ENCODE measurements around the gene TLCD3B.
"Not testable (repeated sequence)": the region's sequence is repeated elsewhere in the genome, so short reads cannot be mapped to it uniquely, and the experiment has no call there.

Gene TLCD3B

GRCh38 chr16:30025156-30025555, 5.9 kb downstream of the TLCD3B start:
- no peak for DNase-seq

- DNase-seq = no peak
These were observed 6.6 kb downstream of the TLCD3B start for GRCh38 chr16:30024451-30024850.

GRCh38 chr16:30023586-30023985, 7.5 kb downstream of the TLCD3B start:
- DNase-seq = no peak

- DNase-seq = no peak
These were observed 8.2 kb downstream of the TLCD3B start, which contains the start of gene C16orf92 for GRCh38 chr16:30022887-30023286. Gene C16orf92, plus strand, starts transcription at chr16:30023198. Its CDS starts 143 bp downstream, at chr16:30023341.

GRCh38 chr16:30018731-30019158, 12.3 kb downstream of the TLCD3B start:
- DNase-seq = no peak

DNA sequence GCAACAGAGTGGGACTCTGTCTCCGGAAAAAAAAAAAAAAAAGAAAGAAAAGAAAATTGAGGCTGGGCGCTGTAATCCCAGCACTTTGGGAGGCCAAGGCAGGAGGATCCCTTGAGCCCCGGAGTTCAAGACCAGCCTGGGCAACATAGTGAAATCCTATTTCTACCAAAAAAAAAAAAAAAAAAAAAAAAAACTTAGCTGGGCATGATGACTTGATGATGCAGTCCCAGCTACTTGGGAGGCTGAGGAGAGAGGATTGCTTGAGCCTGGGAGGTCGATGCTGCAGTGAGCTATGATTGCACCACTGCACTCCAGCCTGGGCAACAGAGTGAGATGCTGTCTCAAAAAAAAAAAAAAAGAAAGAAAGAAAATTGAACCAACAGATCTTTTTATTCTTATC, 13.1 kb downstream of the TLCD3B start:
- DNase-seq = not testable (repeated sequence)

- no peak for DNase-seq
These were observed 13.8 kb downstream of the TLCD3B start for GRCh38 chr16:30017277-30017656.

GRCh38 chr16:30016555-30017276, 14.4 kb downstream of the TLCD3B start:
- DNase-seq = no peak

GRCh38 chr16:30015450-30015849, 15.6 kb downstream of the TLCD3B start:
- DNase-seq = not testable (repeated sequence)

- DNase-seq = not testable (repeated sequence)
These were observed 18.5 kb downstream of the TLCD3B start for GRCh38 chr16:30012598-30012997.

DNA sequence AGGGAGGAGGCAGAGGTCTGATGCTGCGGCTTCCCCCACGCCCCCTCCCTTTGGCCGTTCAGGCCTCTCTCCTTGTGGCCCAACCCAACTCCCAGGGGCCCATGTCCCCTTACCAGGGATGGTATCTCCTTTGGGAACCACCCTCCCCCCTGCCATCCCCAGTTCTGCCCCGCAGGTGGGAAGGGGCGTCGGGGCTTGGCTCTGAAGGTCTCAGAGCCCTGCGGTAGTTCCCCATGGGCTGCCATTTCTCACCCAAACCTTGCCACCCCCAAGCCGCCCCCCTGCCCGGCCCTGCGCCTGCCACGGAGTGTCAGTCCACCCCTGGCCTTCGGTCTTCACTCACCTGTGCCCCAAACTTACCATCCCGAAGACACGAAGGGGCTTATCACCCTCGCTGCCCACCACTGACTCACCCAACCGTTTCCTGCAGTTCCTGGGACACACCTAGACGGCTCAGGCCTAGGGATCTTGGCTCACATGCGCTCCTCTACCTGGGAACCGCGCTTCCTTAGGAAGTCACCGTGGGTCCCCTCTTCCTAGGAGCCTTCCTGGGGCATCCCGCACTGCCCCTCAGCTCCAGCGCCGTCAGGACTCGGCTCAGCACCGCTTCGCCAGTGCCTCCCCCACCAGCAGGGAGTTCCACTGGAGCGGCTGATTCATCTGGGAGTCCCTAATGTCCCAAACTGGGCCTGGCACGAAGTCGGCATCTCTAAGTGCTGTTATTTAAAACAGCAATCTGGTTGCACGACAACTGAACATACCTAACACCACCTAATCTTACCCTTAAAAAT, 19.2 kb downstream of the TLCD3B start:
- DNase-seq = no peak

DNA sequence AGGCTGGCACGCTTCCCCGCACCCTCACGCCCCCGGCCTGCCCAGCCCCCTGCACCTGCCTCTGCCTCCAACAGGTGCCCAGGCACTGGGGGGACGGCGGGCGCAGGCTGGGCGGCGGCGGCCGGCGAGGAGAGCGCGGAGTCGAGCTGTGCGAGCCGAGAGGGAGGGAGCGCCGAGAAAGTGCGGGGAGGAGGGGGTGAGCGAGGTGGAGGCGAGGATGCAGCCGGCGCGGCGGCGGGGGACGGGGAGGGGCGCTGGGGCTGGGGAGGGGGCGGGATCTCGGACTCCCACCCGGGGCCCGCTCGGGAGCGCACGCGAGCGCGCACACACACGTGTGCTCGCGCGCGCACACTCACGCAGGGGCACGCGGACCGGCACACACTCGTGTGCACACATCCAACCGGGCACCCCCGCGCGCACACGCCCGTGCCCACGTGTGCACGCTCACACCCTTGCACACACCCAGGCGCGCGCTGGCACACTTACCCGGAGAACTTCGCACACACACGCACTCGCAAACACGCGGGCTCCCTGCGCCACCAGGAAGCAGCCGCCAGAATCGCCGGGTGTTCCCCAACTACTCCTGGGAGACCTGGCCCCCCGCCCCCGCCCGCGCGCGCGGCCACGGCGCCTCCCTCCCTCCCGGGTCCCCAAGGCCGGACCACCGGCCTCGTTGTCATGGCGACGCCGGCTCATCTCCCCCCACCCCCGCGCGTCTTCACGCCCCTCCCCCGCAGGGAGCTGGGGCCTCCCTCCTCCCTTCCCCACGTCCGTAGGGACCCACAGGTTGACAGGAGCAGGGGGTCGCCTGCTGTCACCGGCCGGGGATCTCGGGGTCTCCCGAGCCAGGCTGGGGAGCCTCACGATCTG, 20.0 kb downstream of the TLCD3B start, which contains the start of gene DOC2A:
TSS of gene DOC2A (minus strand) at position 184 of the 870 bp plus-strand sequence. CDS start 805 bp downstream, outside the sequence.
- peak; percentile 51 for DNase-seq

DNA sequence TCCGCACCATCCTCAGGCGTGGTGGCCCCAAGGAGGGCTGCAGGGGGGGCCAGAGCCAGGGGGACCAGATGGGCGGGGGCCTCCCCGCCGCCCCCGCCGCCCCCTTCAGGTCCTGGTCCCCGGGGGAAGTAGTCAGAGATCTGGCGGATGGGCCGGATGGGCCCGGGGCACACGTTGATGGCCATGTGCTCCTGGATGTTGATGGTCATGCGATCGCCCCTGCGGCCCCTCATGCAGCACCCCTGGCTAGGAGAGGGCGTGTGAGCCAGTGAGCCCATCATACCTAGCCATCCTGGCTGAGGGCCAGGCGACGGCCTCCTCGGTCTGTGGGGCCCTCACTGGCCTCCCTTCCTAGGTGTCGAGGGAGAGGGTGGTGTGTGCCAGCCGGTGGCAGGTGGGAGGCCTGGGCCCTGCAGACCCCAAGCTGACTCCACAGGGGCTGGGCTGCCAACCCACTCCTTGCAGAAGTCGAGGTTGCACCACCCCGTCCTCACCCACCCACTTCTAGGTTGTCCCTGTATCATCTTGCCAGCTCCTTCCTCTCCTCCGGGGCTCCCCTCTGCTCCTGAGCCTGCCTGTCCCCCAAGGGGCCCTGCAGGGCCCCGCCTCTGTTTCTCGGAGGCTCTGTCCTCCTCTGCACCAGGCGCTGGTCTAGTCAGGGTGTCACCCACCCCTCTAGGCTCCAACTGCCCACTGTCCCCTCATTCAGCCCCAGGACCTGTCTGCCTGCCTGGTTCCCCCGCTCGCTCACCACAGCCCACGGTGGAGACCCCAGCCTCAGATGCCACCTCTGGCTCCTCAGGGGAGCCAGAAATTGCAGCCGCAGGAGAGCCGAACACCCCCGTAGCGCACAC, 20.9 kb downstream of the TLCD3B start:
- no peak for DNase-seq

DNA sequence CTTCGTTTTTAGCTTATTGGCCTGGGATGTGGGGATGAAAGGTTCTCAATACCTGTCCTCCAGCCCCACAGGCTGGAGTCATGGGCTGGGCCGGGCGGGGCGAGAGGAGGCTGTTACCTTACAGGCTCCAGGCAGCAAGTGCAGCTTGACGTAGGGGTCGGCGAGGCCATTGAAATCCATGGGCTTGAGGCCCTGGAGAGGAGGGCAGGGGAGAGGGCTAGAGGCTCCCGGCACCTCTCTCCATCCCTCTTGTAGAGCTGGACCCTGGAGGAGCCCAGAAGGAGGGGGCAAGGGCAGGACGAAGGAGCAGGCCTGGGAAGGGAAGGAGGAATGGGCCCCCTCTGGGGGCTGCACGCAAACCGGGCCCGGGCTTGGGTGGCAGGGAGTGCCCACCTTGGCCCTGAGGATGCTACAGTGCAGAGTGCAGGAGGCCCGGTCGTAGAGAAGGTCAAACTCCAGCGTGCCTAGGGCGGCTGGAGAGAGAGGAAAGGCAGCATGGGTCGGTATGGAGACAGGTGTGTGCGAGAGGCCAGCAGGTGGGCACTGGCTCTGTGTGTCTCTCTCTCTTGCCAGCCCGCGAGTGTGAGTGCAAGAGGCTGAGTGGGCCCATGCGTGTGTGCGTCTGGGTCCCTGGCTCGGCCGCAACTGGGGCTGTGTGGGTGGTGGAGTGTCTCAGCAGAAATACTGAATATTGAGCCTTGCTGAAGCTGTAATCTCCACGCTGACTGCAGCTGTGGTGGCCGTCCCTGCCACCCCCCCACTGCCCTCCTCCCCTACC, 21.8 kb downstream of the TLCD3B start:
- DNase-seq = no peak

- DNase-seq = no peak
These were observed 23.6 kb downstream of the TLCD3B start for GRCh38 chr16:30007378-30007895.

DNA sequence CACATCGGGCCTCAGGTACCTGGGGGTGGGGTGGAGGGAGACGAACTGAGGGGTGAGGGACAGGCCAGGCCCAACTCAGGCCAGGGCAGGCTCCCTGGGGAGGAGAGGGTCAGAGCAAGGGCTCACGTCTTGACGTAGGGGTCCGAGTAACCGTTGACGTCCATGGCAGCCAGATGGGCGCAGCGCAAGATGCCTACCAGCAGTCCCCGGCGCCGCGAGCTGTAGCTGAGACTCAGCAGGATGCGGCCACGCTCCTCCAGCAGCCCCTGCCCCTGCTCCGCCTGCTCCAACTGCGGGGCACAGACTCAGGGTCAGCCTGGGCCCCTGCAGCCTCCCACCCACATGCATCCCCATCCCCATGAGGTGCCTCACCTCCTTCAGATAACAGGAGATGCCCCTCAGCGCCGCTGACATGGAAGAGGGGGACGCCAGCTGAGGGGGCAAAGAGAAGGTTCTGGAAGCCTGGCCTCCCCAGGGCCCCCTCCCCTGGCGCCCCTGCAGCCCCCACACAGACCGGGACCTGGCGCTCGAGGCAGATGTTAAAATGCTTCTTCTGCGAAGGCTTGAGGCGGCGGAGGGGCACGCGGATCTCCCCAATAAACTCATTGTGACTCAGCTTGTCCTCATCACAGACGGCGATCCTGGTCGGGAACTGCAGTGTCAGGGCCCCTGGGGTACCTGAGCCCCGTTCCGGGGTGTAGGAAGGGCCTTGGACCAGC, 24.3 kb downstream of the TLCD3B start:
- no peak for DNase-seq

- DNase-seq = no peak
These were observed 25.0 kb downstream of the TLCD3B start for GRCh38 chr16:30006095-30006473.

DNA sequence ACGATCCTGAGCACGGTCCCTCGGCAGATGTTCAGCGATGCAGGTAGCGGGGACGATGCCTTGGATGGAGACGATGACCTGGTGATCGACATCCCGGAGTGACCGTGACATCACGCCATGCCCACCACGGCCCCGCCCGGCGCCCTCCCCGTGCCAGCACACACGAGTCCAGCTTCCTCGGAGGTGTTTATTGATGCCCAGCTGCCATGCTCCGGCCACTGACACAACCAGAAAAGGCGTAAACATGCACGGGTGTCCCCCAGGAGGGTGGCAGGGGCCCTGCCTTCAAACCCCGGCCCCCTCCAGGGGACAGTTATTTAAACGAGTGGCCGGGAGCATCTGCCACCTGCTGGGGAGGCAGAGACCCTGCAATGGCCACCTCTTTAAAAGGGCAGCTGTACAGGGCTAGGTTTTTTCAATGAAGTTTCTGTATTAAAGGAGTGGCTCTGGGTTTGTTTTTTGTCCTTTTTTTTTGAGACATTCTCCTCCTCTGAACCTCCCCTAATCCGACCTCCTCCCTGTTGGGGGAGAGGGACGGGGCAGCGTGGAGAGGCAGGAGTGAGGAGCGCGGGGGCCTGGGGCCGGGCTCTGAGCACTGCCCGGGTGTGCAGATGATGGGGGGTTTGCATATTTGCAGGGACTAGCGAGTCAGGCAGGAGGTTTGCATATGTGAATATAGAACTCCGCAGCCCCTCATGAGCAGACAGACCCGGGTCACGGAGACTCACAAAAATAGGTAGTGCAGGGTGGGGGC, 25.6 kb downstream of the TLCD3B start:
- DNase-seq = peak; percentile 46

GRCh38 chr16:30004811-30005242, 26.2 kb downstream of the TLCD3B start:
- DNase-seq = no peak

GRCh38 chr16:30004424-30004776, 26.7 kb downstream of the TLCD3B start:
- DNase-seq = no peak

All from stimulated activated CD4-positive, alpha-beta T cell treated with anti-CD3 and anti-CD28 coated beads, Interleukin-4, amount 100 ng/mL, for 1 hour (primary cell).